HG02840 (cell line): ENCODE data around the gene PHYHIPL.
"Not testable (repeated sequence)": the region's sequence is repeated elsewhere in the genome, so short reads cannot be mapped to it uniquely, and the experiment has no call there.

Experiments
- ATAC-seq: cut with Tn5 transposase; IDR thresholded peaks from one replicate; pipeline ENCODE4 v1.9.1; 2021; ENCODE audit warnings: mild to moderate bottlenecking, moderate library complexity, moderate number of reproducible peaks; ENCODE audit not compliant: unreplicated experiment, low FRiP score

The PHYHIPL gene

DNA sequence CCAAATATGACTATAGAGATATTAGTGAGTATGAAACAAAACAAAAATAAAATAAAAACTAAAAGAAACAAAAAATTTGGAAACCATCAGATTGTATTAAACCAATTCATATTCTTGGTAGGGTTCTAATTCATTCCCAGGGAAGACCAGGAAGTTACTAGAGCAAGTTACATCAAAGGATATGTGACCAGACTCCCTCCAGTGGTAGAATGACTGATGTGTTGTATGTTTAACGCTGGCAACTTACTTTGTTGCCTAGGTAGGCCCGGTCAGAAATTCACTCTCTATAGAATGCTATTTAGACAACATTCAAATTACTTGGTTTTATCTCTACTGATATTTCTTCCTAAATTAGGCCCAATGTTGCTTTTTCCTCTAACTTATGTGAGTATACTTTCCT is 5.2 kb downstream of the PHYHIPL start:
- ATAC-seq: no peak

DNA sequence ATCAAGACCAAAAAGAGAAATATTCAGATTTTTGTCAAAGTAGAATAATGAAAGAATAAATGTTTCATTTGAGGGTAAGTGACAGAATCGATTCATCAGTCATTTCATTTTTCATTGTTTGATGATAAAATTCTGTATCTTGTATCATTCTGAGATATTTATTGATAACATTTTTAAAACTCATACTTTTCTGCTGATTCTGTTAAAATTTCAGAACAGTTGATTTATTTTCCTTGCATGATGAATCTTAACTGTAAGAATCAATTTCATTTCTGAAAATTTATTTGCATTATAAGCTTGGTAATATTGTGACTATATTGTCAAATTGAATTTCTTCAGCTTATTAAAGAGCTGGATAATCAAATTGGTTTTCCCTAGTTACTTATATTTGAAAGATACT is 13.9 kb downstream of the PHYHIPL start:
- ATAC-seq: no peak

DNA sequence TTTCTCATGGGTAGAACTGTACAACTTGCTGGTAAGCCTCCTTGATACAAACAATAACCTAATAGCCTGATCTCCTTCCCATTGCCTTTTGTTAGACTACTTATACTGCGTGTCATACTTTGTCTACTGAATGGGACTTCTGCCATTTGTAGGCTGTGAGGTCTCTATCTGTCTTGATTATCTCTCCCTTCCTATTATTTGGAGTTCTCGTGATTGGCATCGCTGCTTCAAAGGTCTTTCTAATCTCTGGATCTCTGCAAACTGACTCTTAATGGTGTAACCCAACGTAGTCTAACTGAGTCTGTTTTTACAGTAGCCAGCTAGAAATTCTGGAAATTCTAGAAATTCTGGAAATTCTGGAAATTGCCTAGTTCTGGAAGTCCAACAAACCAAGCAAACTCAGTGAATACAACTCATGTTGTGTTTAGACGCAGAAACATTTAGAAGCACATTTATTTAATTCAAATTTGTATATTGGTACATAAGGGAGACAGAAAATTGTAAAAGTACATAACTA is 29.8 kb downstream of the PHYHIPL start:
- ATAC-seq: no peak

DNA sequence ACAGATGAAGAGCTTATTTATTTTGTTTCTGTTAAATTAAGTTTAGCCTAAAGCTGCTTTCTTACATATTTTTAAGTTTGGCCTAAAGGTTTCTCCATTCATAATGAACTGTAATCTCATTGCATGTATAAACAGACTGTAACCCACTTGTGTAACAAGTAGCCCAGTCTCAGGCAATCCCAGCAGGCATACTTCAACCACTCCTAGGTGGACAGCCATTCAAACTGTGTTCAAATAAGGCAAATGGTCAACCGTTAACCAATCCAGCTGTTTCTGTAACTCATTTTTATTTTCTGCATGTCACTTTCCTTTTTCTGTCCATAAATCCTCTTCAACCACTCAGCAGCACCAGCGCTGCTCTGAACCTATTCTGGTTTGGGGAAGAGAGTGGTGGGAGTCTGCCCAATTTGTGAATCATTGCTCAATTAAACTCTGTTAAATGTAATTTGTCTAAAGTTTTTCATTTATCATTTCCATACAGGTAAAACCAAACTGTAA is 35.9 kb downstream of the PHYHIPL start:
- ATAC-seq: no peak

DNA sequence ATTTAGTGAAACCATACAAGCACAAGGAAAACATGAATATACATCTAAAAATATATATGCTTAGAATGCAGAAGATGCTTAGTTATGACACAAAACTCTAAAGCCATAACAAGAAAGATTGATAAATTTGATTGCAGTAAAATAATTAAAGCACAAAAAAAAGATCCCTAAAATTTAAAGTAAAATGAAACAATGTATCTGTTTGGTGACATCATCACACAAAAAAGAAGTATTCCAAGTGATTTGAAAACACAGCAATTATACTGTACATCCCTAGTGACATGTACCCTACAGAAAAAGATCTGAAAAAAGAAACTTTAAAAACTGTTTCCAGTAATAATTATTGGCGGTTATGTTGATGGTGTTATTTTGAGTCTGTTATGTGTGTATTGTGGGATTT is 37.7 kb downstream of the PHYHIPL start:
- no peak for ATAC-seq

DNA sequence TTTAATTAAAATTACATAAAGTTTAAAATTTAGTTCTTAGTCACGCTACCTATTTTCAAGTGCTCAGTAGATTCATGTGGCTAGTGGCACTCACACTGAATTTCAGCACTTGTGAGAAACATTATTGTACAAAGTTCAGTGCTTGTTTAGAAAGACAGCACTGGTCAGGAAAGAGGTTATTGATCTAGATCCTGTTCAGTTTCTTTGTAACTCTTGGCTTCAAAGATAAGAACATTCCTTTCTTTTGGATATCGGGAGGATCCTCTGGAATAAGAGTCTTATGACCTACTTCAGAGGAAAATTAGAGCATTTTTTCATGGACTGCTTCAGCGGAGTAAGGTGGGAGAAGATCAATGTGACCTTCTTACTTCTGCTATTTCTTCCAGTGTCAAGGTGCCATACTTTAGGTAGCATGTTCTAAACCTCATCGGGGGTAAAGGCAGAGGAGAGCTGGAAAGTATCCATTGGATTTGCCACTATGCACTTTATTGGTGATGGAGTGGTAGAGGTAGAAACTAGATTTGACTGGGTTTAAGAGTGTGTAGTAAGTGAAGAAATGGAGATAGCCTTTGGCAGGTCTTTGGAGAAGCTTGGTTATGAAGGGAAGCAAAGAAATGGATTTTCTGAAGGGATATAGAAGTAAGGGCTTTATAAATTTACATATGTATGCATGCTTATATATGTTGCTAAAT is 39.9 kb downstream of the PHYHIPL start:
- no peak for ATAC-seq

DNA sequence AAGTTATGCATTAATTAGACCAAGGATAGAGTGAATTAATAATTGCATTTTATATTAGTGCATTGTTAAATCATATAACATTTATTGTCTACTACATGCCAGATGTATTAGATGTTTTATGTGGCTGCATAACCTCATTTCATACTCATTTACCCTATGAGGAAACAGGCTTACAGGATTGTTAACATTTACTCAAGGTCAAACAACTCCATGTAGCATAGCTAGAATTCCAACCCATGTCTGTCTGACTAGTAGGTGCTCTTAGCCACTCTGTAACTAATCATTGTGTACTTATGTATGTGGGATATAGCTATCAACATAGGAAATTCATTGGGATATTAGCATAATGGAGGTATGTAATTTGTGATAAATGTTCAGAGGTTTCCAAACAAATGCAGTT is 46.3 kb downstream of the PHYHIPL start:
- ATAC-seq: no peak

DNA sequence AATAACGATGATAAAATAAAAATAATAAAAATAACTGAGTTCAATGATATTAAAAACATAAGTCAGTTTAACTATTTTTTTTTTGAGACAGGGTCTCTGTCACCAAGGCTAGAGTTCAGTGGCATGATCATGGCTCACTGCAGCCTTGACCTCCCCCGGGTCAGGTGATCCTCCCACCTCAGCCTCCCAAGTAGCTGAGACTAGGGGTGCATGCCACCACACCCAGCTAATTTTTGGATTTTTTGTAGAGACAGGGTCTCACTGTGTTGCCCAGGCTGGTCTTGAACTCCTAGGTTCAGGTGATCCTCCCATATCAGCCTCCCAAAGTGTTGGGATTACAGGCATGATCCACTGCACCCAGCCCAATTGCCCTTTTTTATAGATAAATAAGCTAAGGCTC is 47.2 kb downstream of the PHYHIPL start:
- ATAC-seq: not testable (repeated sequence)

DNA sequence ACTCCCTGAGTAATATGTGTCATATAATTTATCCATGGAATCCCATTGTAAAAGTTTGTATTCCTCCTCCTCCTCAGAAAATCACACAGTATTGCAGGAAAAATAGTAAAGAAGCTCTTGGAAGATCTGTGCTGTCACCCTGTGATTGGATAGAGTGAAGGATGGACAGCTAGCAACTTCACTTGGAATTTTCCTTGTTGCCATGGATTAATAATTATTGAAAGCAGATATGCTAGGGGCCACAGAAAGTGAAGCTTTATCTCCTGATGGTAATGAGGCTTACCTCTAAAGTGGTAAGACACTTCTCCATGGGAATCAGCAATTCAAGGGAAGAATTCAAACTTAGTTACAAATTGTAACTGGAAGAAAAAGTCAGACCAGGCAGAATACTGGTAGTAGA is 48.8 kb downstream of the PHYHIPL start:
- ATAC-seq: no peak

DNA sequence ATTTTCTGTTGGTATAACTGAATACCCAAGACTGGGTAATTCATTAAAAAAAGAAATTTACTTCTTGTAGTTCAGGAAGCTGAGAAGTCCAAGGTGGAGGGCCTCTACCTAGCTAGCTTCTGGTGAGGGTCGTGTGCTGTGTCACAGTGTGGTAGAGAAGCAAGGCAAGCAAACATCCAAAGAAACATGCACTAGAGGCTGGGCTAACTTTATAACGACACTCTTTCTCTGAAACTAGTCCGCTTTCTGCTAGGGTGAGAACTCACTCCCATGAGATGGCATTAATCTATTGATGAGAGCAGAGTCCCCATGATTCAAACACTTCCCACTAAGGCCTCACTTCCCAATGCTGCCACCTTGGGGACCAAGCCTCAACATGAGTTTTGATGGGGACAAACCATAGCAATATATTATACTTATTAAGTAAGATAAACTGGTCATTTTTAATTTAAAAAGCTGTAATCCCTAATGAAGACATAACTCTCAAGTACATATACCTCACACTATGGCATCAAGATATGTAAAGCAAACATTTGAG is 50.8 kb downstream of the PHYHIPL start:
- no peak for ATAC-seq

DNA sequence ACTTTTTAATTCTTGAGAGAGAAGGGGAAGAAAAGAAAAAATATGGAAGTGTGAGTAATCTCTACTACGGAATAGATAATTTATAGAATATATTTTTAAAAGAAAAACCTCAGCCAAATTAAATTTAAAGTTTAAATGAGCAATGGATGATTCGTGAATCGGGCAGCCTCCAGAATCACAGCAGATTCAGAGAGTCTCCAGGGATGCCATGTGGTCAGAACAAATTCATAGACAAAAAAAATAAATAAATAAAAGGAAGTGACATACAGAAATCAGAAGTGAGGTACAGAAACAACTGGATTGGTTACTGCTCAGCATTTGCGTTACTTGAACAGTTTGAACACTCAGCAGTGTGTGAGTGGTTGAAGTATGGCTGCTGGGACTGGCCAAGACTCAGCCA is 53.0 kb downstream of the PHYHIPL start:
- no peak for ATAC-seq

DNA sequence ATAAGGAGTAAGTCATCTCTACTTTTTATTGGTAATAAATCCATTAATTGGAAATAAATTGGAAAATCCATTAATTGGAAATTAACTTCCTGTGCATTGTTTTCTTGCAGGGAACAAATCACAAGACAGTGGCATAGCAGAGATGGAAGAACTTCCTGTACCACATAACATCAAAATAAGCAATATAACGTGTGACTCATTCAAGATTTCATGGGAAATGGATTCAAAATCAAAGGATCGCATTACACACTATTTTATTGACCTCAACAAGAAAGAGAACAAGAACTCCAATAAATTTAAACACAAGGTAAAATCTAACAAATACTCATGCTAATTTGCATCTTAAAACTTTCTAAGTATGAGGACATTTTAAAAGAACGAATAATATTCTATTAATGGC is 57.8 kb downstream of the PHYHIPL start:
- ATAC-seq: no peak

DNA sequence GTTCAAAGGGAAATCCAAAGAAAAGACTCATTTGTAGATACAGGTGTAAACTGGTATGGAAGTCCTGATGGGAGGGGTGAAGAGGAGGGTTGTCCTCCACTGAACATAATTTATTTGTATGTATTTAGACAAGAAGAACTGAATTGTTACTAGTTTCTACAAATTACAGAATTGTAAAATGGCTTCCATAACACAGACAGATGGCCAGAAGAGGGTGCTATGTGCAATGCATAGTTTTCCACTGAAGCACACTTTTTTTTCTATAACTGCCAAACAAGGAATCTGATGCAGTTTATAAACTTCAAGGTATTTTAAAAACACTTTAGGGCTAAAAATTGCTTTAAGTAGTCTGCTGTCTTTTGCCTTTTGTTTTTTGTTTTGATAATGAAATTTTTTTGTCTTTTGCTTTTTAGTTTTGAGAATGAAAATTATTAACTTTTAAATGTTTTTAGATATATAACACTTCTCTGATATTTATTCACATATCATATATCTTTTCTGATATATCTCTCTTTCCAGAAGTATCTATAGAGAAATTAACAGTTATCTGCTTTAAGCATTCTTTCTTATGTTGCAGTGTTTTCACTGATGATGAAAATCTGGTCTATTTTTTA is 58.5 kb downstream of the PHYHIPL start:
- no peak for ATAC-seq

DNA sequence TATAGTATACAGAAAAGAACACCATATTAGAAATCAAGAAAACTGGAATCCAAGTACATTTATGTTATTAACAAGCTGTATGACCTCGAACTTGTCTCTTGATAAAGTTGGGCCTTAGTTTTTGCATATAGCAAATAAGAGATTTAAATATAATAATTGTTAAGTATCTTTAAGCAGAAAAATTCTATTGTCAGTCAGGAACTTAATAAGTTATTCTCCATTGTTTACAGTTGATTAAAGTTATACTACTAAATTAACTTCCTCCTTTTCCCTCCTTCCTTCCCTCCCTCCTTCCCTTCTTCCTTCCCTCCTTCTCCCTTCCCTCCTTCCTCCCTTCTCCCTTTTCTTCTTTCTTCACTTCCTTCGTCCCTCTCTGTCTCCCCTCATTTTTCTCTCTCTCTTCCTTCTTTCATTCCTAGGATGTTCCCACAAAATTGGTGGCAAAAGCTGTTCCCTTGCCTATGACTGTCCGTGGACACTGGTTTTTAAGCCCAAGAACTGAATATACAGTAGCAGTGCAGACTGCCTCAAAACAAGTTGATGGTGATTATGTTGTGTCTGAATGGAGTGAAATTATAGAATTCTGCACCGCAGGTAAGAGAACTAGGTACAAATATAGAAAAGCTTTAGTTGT is 59.7 kb downstream of the PHYHIPL start:
- no peak for ATAC-seq

DNA sequence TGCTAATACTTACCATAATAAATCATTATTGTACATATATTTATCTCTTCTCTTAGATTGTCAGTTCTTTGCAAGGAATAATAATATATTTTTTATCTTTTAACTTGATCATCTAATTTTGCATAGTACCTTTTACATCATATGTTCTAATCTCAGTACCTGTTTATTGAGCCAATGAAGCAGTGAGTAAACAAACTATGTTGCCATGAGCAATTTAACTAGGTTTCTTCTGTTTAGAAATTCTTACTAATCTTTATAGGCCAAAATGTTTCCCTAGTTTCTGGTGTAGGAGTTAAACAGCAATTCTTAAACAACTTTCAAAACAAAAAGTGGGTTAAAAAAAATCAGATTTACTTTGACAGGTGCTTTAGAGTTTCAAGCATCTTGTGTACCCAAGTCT is 61.3 kb downstream of the PHYHIPL start:
- ATAC-seq: no peak

DNA sequence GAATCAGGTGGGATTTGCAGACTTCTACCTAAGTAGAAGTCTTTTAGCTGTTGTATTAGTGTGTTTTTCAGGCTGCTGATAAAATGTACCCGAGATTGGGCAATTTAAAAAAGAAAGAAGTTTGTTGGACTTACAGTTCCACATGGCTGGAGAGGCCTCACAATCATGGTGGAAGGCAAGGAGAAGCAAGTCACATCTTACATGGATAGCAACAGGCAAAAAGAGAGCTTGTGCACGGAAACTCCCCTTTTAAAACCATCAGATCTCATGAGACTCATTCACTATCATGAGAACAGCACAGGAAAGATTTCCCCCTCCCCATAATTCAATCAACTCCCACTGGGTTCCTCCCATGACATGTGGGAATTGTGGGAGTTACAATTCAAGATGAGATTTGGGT is 62.7 kb downstream of the PHYHIPL start:
- ATAC-seq: not testable (repeated sequence)

DNA sequence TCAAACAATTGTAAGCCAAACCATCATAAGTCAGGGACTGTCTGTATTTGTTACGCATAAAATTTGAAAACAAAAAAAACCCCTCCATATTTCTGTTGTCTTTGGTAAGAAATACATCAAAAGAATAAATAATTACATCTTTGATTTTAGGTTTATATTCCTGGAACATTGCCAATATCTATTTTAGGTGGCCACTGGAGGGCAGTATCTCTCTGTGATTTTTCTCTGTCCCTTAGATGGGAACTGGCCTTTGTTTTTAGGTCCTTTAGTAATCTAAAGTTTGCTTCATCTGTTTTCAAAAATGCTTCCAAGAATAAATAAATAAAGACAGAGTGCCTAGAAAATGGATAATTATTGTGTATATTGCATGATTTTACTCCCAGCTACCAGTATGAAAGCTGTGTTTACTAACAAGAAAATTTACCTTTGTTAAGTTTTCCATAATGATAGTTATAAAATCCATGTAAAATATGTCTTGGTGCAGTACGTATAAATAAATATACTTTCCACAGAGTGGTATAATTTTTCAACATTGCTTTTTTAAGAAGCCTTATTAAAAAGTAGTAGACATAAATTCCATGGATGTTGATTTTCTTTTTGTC is 64.2 kb downstream of the PHYHIPL start:
- ATAC-seq: no peak

DNA sequence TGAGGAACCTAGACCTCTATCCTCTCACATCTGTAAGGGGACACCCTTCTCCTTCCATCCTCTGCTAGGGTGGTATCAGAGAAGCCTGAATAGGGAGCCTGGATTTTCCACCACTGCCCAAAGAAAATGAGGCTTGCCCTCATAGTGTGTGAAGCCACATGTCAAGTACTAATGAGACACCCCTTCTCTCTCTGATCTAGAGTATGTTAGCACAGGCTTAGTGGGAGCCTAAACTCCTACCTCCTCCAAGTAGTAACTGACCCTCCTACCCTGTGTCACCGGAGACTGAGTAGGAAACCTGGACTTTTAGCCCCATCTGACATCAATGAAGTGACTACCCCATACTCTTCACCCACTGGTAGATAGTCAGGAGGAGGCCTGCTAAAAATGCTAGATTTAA is 65.6 kb downstream of the PHYHIPL start:
- no peak for ATAC-seq

DNA sequence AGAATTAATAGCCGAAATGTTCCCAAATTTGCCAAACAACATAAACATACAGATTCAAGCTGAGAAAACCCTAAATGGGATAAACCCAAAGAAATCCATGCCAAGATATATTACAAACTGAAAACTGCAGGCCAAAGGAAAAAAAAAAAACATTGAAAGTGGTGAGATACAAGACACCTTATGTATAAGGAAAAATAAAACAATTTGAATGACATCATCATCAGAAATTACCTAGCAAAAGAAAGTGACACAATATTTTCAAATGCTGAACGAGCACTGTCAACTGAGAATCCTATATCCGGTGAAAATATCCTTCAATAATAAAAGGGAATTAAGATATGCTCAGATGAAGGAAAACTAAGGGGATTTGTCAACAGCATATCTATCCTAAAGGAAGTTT is 66.5 kb downstream of the PHYHIPL start:
- no peak for ATAC-seq

DNA sequence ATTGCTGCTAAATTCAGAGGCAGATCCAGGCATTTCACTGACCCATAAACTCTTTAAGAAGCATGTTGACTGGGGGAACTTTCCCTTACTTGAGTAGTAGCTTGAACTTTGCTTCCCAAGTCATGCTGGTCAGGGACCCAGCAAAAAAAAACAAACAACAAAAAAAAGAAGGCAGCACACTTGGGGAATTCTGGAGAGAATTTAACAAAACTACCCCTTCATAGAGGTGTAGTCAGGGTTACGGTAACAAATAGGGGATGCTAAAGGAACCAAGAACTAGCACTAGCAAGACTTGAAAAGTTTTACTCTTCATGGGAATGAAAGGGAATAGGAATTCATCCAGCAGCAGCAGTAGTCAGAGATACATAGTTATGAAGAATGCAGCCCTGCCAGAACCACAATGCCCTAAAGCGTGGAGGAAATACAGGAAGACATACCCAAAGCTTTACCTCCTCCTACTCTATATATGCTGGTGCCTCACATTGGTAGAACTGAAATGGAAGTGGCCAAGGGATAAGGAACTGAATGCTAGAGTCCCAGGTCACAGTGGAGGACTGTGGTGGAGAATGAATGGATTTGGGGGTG is 67.3 kb downstream of the PHYHIPL start:
- no peak for ATAC-seq

DNA sequence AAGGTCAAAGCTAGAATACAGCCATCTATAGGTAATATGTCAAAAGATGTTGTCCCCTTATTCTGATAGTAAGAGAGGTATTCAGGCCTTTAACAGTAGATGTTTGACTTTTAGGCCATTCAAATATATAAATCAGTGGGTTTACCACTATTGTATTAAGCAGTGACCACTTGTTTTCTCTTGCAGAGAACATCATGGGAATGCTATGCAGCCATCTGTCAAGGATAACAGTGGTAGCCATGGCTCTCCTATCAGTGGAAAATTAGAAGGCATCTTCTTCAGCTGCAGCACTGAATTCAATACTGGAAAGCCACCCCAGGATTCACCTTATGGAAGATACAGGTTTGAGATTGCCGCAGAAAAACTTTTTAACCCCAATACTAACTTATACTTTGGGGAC is 68.4 kb downstream of the PHYHIPL start:
- no peak for ATAC-seq
